Measurements from ENCODE around the gene SLITRK1.

The SLITRK1 gene

DNA sequence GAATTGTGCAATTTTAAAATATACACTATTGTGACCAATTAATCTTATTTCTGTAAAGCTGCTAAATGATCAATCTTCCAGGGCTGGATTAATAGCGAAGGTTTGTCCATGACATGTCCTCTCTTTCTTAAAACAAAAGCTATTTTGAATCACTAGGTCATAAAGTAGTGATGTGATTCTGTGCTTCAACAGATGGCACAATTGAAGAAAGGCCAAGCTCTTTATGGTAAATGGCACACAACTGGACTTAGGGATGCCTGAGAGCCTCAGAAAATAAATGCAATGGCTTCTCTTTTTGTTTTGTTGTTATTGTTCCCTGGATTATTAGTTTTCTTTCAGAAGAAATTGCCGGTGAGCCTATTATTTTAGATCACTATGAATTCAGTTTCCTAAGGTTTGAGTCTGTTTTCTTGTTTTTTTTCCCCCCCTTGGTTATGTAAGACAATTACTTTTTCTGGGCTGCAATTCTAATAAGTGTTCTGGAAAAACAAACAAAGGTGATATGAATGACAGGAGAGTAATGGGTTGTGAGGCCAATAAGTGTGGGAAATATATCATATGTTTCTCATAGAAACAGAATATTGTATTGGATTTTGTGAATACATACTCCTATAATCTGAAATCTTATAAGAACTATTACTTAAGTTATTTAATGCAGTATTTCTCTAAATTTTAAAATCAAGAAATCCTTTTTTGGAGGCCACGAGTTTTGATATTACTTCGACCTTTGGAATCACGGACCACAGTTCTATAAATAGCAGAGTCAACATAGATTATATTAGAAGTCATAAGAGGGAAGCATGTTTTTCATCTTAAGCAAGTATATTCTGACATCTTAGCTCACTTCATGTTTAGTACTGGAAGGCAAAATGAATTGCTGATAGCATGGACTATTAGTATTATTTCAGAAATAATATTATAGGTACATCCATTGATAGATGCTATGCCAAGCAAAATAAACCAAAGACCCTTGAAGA, 16.8 kb downstream of the SLITRK1 start:
- FAIRE-seq: no peak

DNA sequence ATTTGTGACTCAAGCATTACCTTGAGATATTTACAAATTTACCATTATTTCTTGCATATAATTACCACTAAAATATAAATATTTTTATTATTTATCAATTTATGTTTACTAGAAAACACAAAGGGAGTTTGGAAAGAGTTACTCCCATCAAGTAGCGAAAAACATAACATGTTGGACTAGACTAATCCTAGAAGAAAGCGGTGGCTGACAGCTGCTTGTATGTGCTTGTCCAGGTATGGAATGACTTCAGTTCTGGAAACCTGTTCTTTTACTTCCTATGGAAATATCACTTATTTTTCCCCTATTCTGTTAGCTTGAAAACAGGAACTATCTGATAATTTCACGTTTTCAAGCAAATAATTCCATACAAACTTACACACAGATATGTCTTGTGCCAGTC, 28.5 kb downstream of the SLITRK1 start:
- FAIRE-seq: no peak

DNA sequence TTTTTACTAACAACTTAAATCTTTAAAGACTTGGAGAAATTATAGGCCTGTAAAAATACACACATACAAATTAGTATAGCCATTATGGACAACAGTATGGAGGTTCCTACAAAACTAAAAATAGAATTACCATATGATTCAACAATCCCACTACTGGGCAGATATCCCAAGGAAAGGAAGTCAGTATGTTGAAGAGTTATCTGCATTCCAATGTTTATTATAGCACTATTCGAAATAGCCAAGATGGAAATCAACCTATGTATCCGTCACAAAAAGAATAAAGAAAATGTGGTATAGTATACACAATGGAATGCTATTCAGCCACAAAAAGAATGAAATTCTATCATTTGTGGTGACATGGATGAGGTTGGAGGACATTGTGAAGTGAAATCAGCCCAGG, 37.2 kb downstream of the SLITRK1 start:
- no peak for FAIRE-seq

DNA sequence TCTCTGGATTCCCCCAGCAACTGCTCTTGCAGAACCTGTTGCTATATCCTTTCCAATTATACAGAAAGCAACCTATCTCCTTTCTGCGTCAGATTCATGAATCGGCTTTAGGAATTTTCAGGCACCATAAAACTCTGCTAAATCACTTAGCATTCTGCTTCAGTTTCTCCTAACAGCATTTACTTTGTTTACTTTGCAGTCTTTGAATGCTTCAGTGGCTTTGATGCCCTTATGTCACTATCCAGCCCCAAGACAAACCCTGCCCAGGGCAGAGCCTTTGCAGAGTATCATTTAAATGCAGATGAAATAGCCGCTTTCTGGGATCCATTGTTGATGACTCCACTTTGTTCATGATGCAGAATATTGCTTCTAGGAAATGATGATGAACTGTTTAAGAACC, 43.1 kb downstream of the SLITRK1 start:
- FAIRE-seq: no peak

DNA sequence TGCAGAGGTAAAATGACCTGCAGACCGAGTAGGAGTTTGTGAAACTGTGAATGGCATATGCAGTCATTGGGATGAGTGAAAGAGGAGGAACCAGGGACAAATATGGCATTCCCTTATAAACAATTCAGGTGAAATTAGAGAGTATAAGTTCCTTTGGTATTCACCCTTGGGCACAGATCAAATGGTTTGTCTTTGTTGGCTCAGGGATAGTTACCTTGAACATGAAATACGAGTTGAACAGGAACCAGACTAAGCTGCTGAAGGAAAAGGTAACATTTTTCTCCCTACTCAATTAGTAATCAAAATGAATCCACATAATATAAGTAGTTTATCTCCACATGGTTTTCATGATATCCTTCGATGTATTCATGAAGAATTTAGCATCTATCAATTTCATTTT, 50.5 kb downstream of the SLITRK1 start:
- FAIRE-seq: no peak

DNA sequence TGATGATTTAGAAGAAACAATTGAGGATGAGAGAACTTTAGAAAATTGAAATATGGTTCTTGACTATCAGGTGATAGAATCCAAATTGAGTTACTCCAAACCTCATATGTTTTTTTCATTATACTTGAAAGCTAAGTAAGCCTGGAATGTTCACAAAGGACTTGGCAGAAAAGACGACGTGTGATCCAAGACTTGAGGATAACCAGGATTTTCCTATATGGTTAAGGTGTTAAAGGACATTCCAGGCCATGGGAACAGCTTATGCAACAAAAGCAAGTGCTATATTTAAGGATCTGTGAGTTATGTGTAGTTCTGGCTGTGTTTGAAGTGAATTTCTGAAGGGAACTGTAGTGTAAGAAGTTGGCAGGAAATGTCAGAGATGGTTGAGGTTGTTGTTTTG, 52.5 kb downstream of the SLITRK1 start:
- no peak for FAIRE-seq

DNA sequence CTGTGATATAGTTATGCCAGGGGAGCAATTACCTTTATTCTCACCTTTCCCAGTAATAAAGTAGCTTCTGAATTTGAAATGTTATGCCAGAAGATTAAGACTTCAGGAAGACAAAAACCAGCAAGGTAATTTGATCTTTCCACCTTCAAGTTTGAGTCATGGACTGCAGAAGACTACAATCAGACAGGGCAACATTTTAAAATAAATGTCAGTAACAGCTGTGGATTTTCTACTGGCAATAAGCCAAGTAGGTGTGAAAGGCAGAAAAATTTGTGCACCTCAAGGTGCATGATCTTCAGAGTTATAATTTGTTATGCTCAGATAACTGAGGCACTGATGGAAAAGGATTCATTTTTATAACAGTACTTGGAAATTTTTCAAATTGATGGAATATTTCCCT, 54.9 kb downstream of the SLITRK1 start:
- no peak for FAIRE-seq
